Erythroblast (primary cell): ENCODE data around the gene ALDH1L2.

Experiments
- GATA1 ChIP-seq: IDR thresholded peaks from 2 replicates; pipeline ENCODE4 v1.6.1; 2011; ENCODE audit warnings: low read depth, mild to moderate bottlenecking, control low read depth, low read length, moderate library complexity
- POLR2A ChIP-seq: IDR thresholded peaks from 2 replicates; pipeline ENCODE4 v1.6.1; 2011; ENCODE audit warnings: mild to moderate bottlenecking, low read length

GRCh38 chr12:105033851-105034250, 50.4 kb downstream of the ALDH1L2 start:
- TF ChIP-seq POLR2A: no peak
- no peak for TF ChIP-seq GATA1
